H1 (cell line): Measurements from ENCODE around the gene ADAMTS15. TPM values are rescaled to one million over a fixed set of nuclear protein-coding genes. Genes with fewer than 3 reads are reported as not detected.

ENCODE experiments used
- ATF3 ChIP-seq: IDR thresholded peaks from 2 replicates; pipeline ENCODE4 v1.6.1; 2011; ENCODE audit warnings: low read depth, mild to moderate bottlenecking, low read length; ENCODE audit not compliant: insufficient read depth
- BCL11A ChIP-seq, 2 experiments: IDR thresholded peaks; one replicate each; pipeline ENCODE4 v1.6.1; 2011; ENCODE audit warnings: low read depth in 2 of 2, low read length in 2 of 2, mild to moderate bottlenecking in 2 of 2
- CEBPB ChIP-seq: IDR thresholded peaks from 2 replicates; pipeline ENCODE4 v1.6.1; 2012; ENCODE audit warnings: low read depth, low read length
- CREB1 ChIP-seq: IDR thresholded peaks from 2 replicates; pipeline ENCODE4 v1.6.1; 2012; ENCODE audit warnings: inconsistent platforms
- E2F6 ChIP-seq: IDR thresholded peaks from 2 replicates; pipeline ENCODE4 v1.6.1; 2012; ENCODE audit warnings: inconsistent platforms
- EP300 ChIP-seq, 2 experiments: IDR thresholded peaks; 1 replicate in 1 of 2; 2 replicates in 1 of 2; pipeline ENCODE4 v1.6.1; 2011 to 2012; ENCODE audit warnings: low read depth in 2 of 2, low read length in 2 of 2, mild to moderate bottlenecking in 2 of 2, borderline replicate concordance in 1 of 2, inconsistent platforms in 1 of 2, moderate library complexity in 1 of 2
- EZH2 ChIP-seq: fragments of 200-600 bp; sonication (generic); IDR thresholded peaks from 2 replicates; pipeline ENCODE4 v1.7.1; 2012; ENCODE audit warnings: low read depth, mild to moderate bottlenecking, moderate library complexity, low read length, inconsistent platforms; ENCODE audit not compliant: severe bottlenecking
- GABPA ChIP-seq: IDR thresholded peaks from 2 replicates; pipeline ENCODE4 v1.6.1; 2011; ENCODE audit warnings: mild to moderate bottlenecking, low read length, moderate library complexity, borderline replicate concordance; ENCODE audit not compliant: insufficient read depth
- JUN ChIP-seq: IDR thresholded peaks from 2 replicates; pipeline ENCODE4 v1.6.1; 2011; ENCODE audit warnings: low read depth, mild to moderate bottlenecking, improper control_type of control experiment, low read length
- JUND ChIP-seq: IDR thresholded peaks from 2 replicates; pipeline ENCODE4 v1.6.1; 2011; ENCODE audit warnings: mild to moderate bottlenecking, improper control_type of control experiment, low read length
- MAFK ChIP-seq: IDR thresholded peaks from 2 replicates; pipeline ENCODE4 v1.6.1; 2012; ENCODE audit warnings: low read depth, mild to moderate bottlenecking, improper control_type of control experiment, low read length
- NANOG ChIP-seq: IDR thresholded peaks from 2 replicates; pipeline ENCODE4 v1.6.1; 2011; ENCODE audit warnings: low read length, low read depth, mild to moderate bottlenecking, inconsistent platforms; ENCODE audit not compliant: insufficient read depth, poor library complexity, severe bottlenecking
- NRF1 ChIP-seq: IDR thresholded peaks from 2 replicates; pipeline ENCODE4 v1.6.1; 2011; ENCODE audit warnings: mild to moderate bottlenecking, low read depth, low read length, improper control_type of control experiment
- RBBP5 ChIP-seq: IDR thresholded peaks from 2 replicates; pipeline ENCODE4 v1.7.1; 2012; ENCODE audit warnings: low read depth, mild to moderate bottlenecking, inconsistent platforms, low read length, moderate library complexity, borderline replicate concordance
- RXRA ChIP-seq: IDR thresholded peaks from 2 replicates; pipeline ENCODE4 v1.6.1; 2011; ENCODE audit warnings: low read depth, mild to moderate bottlenecking, low read length, moderate library complexity; ENCODE audit not compliant: insufficient read depth
- SIN3A ChIP-seq, 2 experiments: IDR thresholded peaks in 1 of 2; conservative IDR thresholded peaks in 1 of 2; 2 replicates each; pipeline ENCODE4 v1.6.1; 2011 to 2012; ENCODE audit warnings: low read length in 2 of 2, improper control_type of control experiment in 1 of 2, low read depth in 1 of 2, mild to moderate bottlenecking in 1 of 2
- SP4 ChIP-seq: IDR thresholded peaks from 2 replicates; pipeline ENCODE4 v1.6.1; 2012; ENCODE audit warnings: low read length, inconsistent platforms
- SUZ12 ChIP-seq: fragments of 200-600 bp; sonication (generic); IDR thresholded peaks from 2 replicates; pipeline ENCODE4 v1.6.1; 2012; ENCODE audit warnings: mild to moderate bottlenecking, inconsistent platforms, low read length, moderate library complexity, mixed read lengths
- TCF12 ChIP-seq: IDR thresholded peaks from 2 replicates; pipeline ENCODE4 v1.6.1; 2011; ENCODE audit warnings: low read depth, mild to moderate bottlenecking, low read length
- YY1 ChIP-seq: IDR thresholded peaks from 2 replicates; pipeline ENCODE4 v1.6.1; 2011; ENCODE audit warnings: low read depth, mild to moderate bottlenecking, low read length
- polyA plus RNA-seq, 7 experiments: library from polyadenylated mRNA; depleted of rRNA in 3 of 7; stranded (reverse) in 5 of 7; unstranded in 2 of 7; fragments of >200 nt in 5 of 7; fragments of 200-250 nt in 2 of 7; gene quantifications; 1 replicate in 5 of 7; 2 replicates in 1 of 7; 4 replicates in 1 of 7; pipeline versions ENCODE4 v1.2.1 to v1.2.3, GENCODE V29; 2011 to 2013; ENCODE audit warnings: missing spikeins in 2 of 7, mixed read lengths in 2 of 7
- total RNA-seq: library from RNA; stranded (reverse); fragmentation: NEBNext Ultra II Directional; extraction: Animal tissue kit (Norgen Biotek cat#: 25700); gene quantifications from 2 replicates; pipeline ENCODE4 v1.2.1, GENCODE V29; 2021
- TF ChIP-seq, protein P1 (sequence below): IDR thresholded peaks from 2 replicates; pipeline ENCODE4 v1.6.1; 2012; ENCODE audit warnings: inconsistent platforms

ADAMTS15 gene
- total and polyA plus RNA-seq, 2 of the 8 experiments (the other 6 are each of a cell fraction or from before 2014, with no cell fraction given), result 1.7 to 4.7 TPM

GRCh38 chr11:130522284-130522961 lies 74.0 kb downstream of the ADAMTS15 start (continued):
- TF ChIP-seq SIN3A (conservative IDR thresholded peaks at IDR 0.05 in 1 of 2, IDR thresholded peaks at IDR 0.05 in 1 of 2; ENCODE audit: low read depth in 1 of 2, low read length in 2 of 2) (peak; percentile 84 to 94; a peak in 2 of 4 replicates), RBBP5 (no peak), MAFK (peak; percentile 79; the same call in 1 of the 2 replicates), YY1 (no peak), SP4 (peak; percentile 47; the same call in 1 of the 2 replicates), E2F6 (peak; percentile 58; the same call in 1 of the 2 replicates), CEBPB (no peak), EP300 (IDR thresholded peaks at IDR 0.05; ENCODE audit: borderline replicate concordance in 1 of 2, low read depth in 2 of 2, low read length in 2 of 2) (no peak; a peak in 1 of 3 replicates), NANOG (no peak), NRF1 (no peak), JUN (no peak), RXRA (no peak), EZH2 (no peak), SUZ12 (no peak), BCL11A (IDR thresholded peaks at IDR 0.05; ENCODE audit: low read depth in 2 of 2, low read length in 2 of 2) (no peak), GABPA (no peak), JUND (peak; percentile 80), ATF3 (0 out of 2 replicates have a peak, but pooled peaks have one; percentile 27), TCF12 (no peak), CREB1 (peak; percentile 76)
- TF ChIP-seq, protein P1, sequence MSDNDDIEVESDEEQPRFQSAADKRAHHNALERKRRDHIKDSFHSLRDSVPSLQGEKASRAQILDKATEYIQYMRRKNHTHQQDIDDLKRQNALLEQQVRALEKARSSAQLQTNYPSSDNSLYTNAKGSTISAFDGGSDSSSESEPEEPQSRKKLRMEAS, result peak; percentile 58
